GM18526 (cell line): ENCODE results near the gene MCC.

ENCODE experiments used
- POLR2A ChIP-seq: IDR thresholded peaks from 3 replicates; pipeline ENCODE4 v1.6.1; 2011; ENCODE audit not compliant: insufficient read length; ENCODE audit errors: extremely low read depth

MCC gene

DNA sequence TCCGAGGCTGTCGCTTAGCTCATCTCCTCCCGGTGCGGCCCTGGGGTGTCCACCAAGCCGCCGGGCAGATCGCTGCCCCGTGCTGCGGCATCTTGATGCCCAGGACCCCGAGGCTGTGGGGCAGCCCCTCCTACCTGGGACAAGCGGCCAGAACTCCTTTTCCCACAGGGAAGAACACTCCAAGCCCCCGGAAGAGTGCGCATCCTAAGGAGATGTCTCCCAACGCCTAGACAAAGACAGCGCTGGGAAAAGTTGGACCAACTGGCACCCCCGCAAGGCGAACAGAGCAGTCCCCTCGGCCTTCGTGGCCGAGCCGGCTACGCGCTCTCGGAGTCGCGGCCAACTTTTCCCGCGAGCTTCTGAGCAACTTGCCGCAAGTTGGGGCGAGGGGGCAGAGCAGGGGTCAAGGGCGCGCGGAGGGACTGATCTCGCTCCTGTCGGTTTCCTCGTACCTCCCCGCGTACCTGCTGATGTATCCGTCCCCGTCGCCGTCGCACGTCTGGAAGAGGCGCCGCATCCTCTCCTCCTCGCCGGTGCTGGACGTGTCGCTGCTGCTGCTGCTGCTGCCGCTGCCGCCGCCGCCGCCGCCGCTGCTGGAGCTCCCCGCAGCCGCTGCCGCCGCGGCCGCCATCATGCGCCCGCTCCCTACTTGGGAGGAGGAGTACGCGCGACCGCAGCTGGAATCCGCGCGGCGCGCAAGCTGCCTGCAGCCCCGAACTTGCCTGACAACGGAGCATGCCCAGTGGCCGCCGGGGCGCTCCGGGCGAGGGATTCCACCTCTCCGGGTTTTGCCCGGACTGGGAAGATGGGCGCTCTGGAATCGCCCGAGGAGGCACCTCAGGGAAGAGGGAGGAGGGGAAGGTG lies at the start of gene MCC:
TSS of gene MCC (minus strand) at position 673 of the 864 bp plus-strand sequence.
- TF ChIP-seq POLR2A: no peak

DNA sequence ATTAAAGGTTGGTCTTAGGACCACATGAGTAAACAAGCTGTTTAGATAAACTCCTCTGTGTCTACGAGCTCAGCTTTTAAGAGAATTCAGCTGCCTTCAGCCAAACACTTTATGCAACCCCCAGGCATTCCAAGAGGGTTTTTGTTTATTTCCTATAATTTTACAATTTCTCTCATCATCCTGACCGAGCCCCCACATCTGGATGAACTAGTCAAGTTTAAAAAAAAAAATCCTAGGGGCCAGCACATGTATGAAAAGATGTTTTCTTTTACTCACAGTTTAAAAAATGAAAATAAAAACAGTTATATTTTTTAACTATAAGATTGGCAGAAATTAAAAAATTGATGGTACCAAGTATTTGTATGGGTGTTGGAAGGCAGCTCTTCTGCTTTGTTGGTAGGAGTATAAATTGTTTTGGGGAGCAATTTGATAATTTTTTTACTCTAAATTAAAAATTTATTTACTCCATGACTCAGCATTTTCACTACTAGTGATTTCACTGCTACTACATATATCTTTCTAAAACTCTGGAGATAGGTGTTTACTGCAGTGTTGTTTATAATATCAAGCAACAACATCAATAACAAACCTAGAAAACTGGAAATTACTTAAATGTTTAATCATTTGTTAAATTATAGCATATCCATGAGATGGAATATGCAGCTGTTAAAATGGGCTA lies 43.4 kb upstream of the MCC start:
- no peak for TF ChIP-seq POLR2A

DNA sequence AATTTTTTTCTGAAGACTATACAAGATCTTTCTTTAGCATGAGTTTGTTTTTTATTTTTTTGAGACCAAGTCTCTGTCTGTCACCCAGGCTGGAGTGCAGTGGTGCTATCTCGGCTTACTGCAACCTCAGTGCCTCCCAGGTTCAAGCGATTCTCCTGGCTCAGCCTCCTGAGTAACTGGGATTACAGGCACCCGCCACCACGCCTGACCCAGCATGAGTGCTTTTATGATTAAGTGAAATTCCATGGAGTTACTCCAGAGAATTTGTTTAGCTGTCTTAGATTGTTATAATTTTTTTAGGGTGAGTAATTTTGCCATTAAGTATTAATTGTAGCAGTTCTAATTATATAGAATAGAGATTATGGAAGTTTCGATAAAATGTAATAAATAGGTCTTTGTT lies 39.5 kb upstream of the MCC start:
- no peak for TF ChIP-seq POLR2A

DNA sequence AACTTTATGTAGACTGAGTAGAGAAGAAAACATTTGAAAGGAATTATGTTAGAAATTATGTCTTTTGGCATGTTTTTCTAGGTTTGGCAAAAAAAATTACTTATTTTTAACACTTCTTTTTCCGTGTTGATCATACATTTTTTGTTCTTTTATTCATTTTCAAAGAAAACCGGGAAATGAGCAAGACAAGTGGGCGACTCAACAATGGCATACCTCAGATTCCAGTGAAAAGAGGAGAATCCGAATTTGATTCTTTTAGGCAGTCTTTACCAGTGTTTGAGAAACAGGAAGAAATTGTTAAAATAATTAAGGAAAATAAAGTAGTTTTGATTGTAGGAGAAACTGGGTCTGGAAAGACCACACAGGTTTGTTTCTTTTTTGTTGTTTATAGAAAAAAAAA lies 38.2 kb upstream of the MCC start:
- no peak for TF ChIP-seq POLR2A

DNA sequence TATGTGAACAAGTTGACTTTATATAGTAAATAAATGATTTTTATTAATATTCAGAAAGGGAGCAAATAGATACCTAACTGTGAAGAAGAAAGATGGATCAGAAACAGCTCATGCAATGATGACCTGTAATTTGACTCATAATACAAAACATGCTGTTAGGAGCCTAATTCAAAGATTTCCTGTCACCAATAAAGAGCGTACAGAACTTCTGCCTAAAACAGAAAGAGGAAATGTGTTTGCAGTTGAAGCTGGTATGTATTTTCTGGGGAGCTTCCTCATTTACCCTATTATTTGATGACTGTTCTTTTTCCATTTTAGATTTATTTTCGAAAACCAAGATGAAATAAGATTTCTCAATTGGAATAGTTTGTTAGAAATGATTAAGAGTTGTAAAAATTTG lies 36.7 kb upstream of the MCC start:
- no peak for TF ChIP-seq POLR2A

DNA sequence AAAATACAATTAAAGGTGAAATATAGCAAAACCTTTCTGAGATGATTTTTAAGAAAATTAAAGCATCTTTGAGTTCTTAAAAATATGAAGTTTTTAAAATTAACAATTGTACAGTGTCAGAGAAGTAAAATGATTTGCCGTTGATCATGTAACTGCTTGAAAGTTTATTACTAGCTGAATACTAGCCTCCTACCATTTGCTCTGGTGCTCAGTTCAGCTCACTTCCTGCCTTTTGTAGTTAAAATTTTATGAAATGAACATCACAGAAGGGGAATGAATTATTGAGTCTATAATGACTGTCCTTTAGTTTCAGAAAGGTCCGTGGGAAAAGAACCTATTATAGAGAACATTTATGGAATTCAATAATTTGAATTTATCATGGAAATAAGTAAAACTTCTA lies 34.9 kb upstream of the MCC start:
- no peak for TF ChIP-seq POLR2A

DNA sequence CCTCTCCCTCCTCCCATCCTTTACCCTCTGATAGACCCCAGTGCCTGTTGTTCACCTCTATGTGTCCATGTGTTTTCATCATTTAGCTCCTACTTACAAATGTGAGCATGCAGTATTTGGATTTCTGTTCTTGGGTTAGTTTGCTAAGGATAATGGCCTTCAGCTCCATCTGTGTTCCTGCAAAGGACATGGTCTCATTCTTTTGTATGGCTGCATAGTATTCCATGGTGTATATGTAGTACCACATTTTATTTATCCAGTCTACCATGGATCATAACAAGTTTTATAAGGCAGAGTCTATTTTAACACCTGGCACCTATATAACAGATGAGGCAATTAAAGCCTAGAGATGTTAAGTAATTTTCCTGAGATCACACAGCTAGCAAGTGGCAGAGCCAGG lies 32.6 kb upstream of the MCC start:
- TF ChIP-seq POLR2A: no peak

DNA sequence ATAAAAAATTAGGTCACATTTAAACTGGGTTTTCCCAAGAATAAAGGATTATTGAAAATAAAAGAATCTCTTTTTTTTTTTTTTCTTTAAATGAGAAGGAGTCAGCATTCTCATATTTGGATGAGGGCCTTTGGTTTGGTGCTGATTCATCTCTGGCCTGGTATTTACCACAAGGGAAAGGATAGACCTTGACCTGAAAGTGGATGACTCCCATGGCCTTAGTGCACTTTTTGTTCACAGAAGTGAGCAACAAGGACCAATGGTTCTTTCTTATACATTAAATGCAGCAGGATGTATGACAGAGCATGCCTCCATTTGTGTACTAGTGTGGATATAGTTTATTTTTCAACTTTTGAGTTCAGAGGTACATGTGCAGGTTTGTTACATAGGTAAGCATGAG lies 32.2 kb upstream of the MCC start:
- TF ChIP-seq POLR2A: no peak

DNA sequence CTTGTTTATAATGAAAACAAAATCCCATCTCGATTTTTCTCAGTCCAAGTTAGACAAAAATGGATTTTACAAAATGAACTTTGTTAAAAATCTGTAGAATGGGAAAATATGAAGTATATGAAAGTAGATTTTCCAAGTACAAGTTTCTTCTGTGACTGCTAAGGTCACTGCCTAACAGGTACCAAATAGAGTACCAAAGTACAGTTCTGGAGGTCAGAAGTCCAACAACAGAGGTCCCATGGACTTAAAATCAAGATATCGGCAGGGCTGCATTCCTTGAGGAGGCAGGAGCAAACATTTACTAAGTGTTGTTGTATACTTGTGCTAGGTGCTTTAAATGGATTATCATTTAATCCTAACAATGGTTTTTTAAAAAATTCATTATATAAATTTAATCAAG lies 31.2 kb upstream of the MCC start:
- no peak for TF ChIP-seq POLR2A

DNA sequence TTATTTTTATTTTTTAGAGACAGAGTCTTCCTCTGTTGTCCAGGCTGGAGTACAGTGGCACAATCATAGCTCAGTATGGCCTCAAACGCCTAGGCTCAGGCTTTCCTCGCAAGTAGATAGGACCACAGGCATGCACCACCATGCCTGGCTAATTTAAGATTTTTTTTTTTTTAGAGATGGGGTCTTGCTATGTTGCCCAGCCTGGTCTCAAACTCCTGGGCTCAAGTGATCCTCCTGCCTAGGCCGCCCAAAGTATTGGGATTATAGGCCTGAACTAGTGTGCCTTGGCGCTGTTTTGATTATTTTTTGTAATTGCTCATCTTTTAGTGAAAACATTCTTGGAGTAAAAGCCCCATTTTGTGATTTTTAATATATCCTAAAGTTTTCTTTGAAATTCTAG lies 30.6 kb upstream of the MCC start:
- no peak for TF ChIP-seq POLR2A

DNA sequence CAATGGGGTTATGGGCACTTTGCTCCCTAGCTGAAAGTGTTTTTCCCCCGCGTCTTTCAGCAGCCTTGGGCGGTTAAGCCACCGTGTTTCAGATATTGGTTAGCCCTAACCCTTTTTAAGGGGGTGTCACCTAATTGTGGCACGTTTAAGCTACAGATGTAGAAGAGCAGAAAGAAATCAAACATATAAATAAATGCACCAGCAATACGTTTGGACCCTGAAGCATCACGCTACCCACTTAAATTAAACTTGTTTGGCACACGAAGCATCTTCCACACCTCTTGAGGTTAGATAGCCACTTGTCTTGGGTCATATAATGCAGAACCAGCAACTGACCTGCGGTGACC lies 26.0 kb upstream of the MCC start:
- TF ChIP-seq POLR2A: no peak

DNA sequence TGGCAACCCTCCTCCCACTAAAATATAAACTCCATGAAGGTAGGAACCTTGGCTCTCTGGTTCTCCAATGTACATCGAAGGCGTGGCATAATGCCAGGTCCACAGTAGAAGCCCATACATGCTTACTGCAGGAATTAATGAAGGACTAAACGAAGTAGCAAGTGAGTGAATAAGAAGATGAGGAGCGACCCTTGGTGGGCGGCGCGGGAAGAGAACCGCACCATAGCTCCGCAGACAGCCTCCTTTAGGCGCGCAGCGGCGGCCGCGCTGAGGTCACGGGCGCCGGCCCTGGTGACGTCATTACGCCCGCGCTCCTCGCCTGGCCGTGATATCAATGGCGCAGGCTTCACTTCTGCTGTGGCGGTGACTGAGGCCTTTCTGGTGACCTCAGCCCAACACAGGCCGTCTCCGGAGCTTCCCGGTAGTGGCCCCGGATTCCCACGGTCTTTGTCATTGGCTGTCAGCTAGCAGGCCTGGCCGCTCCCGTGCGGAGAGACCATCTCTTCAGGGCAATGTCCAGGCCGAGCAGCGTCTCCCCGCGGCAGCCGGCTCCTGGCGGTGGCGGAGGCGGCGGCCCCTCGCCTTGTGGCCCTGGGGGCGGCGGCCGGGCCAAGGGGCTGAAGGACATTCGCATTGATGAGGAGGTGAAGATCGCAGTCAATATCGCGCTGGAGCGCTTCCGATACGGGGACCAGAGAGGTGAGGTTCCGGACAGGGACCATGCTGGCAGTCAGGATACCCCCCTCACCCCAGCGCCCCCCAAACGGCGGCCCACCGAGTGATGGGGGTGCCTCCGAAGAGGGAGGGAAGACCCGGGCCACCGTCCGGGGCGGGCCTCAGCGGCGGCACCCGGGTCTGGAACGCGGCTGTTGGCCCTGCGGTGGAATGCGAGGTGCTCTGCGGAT lies 25.4 kb upstream of the MCC start, which contains the start of gene YTHDC2:
TSS of gene YTHDC2 (plus strand) at position 311 of the 905 bp plus-strand sequence. CDS start at position 513, 202 bp downstream.
- peak; percentile 89 for TF ChIP-seq POLR2A

DNA sequence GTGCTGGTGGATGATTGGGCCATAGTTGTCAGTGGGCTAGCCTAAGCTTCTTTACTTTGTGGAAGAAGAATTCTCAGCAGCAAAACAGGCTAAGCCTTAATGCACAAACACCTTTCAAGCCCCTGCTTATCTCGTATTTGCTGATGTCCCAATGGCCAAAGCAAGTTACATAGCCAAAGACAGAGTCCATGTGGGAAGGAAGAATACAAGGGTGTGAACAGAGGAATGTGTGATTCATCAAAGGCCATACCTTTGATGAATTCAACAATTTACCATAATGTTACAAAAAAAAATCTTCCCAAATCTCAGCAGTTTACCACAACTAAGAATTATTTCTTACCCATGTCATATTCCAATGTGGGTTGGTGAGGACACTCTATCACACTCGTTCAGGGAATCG lies 24.1 kb upstream of the MCC start:
- no peak for TF ChIP-seq POLR2A

DNA sequence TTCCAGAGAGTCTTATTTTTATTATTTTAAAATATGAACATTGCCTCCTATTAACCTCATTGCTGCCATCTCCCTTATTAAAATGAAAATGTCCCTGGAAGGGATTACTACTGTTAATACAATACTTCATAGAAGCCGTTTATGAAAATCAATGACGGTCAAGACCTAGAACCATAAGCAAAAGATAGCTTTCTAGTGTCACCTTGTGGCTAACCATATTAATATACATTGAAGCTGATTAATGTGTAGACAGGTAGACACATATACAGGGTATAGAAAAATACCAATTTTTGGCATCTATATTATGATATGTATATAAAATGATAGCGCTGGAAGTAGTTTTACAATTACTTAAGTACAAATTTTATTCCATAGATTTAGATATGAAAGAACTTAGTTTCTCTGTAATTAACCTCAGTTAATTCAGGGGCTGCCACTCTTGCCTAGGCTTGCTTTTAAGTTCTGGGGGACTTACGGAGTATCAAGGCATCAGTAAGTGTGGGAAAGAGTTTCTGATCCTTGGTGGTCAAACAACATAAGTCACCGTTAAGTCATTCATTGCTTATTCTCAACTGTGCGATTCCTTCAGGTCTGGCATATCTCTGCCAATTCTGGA lies 22.7 kb upstream of the MCC start:
- no peak for TF ChIP-seq POLR2A

DNA sequence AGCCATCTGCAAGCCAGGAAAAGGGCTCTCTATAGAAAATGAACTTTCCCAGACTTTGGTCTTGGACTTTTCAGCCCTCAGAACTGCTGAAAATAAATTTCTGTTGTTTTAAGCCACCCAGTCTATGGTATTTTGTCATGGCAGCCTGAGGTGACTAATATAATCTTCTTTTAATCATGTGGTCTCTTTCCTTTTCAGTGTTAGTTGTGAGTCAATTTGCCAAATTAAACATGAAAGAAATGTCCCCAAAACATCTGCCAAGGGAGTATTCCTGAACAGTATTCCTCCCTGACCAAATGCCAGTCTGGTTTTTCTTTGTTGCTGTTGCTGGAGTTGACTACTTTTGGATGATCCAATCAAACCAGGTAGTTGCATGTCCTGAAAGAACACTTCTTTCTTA lies 20.5 kb upstream of the MCC start:
- TF ChIP-seq POLR2A: no peak
